Measurements from ENCODE around the gene GABRB3.

The GABRB3 gene

GRCh38 chr15:26686547-26687187 lies 86.2 kb downstream of the GABRB3 start:
- Histone ChIP-seq H3K27me3 (ENCODE audit: insufficient read depth, low read depth, severe bottlenecking) (no peaks in the 10 kb centered on the region), H3K27ac (no peak overlapping the region), H3K36me3 (peaks cover 5% of the 10 kb centered on the region; the same call in 1 of the 2 replicates), H3K4me3 (ENCODE audit: low read depth, low read length) (no peak overlapping the region), H3K9me3 (ENCODE audit: severe bottlenecking) (no peaks in the 10 kb centered on the region)
- TF ChIP-seq, protein P1, sequence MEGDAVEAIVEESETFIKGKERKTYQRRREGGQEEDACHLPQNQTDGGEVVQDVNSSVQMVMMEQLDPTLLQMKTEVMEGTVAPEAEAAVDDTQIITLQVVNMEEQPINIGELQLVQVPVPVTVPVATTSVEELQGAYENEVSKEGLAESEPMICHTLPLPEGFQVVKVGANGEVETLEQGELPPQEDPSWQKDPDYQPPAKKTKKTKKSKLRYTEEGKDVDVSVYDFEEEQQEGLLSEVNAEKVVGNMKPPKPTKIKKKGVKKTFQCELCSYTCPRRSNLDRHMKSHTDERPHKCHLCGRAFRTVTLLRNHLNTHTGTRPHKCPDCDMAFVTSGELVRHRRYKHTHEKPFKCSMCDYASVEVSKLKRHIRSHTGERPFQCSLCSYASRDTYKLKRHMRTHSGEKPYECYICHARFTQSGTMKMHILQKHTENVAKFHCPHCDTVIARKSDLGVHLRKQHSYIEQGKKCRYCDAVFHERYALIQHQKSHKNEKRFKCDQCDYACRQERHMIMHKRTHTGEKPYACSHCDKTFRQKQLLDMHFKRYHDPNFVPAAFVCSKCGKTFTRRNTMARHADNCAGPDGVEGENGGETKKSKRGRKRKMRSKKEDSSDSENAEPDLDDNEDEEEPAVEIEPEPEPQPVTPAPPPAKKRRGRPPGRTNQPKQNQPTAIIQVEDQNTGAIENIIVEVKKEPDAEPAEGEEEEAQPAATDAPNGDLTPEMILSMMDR (IDR thresholded peaks at IDR 0.05; ENCODE audit: low read depth, low read length) = no peak
- DNase-seq = no peak

DNA sequence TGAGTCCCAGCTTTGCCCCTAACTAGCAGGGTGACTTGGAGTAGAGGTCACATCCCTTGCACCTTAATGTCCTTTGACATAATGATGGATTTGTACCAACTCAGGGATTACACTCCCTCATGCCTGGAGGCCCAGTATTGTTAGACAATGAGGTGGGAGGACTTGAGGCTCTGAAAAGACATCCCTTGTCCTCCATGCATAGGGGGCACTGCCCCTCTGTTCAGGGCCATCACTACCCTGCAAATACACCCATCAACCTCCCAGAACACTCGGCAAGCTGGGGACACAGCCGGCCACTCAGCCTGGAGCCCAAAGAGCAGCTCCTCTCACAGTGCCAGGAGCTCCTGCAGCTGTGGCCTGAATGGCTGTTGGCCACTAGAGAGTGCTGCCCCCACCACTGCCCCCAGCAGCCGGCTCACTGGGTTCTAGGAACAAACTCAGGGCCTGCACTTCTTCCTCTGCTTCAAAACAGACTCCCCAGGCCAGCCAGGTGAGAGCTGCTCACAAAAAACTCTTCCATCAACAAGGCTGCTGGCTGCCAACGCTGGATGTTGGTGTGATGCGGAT lies 90.2 kb downstream of the GABRB3 start:
- no peaks in the 10 kb centered on the region for H3K27me3 ChIP-seq (ENCODE audit: insufficient read depth, low read depth, severe bottlenecking)
- TF ChIP-seq, protein P1 (IDR thresholded peaks at IDR 0.05; ENCODE audit: low read depth, low read length) = peak; percentile 33; the same call in 1 of the 2 replicates
- no peak overlapping the region for H3K27ac ChIP-seq
- no peaks in the 10 kb centered on the region for H3K9me3 ChIP-seq (ENCODE audit: severe bottlenecking)
- no peak for DNase-seq
- no peak overlapping the region for H3K4me3 ChIP-seq (ENCODE audit: low read depth, low read length)
- H3K36me3 ChIP-seq = peaks cover 5% of the 10 kb centered on the region; the same call in 1 of the 2 replicates

- TF ChIP-seq, protein P1 (IDR thresholded peaks at IDR 0.05; ENCODE audit: low read depth, low read length) = no peak
- no peak for DNase-seq
- H3K36me3 ChIP-seq = peaks cover 5% of the 10 kb centered on the region; the same call in 1 of the 2 replicates
- H3K27ac ChIP-seq = no peak overlapping the region
- H3K4me3 ChIP-seq (ENCODE audit: low read depth, low read length) = no peak overlapping the region
- no peaks in the 10 kb centered on the region for H3K27me3 ChIP-seq (ENCODE audit: insufficient read depth, low read depth, severe bottlenecking)
- H3K9me3 ChIP-seq (ENCODE audit: severe bottlenecking) = no peaks in the 10 kb centered on the region
Measured at GRCh38 chr15:26679927-26680326, 92.9 kb downstream of the GABRB3 start.

GRCh38 chr15:26676115-26676514 lies 96.8 kb downstream of the GABRB3 start:
- no peak overlapping the region for H3K4me3 ChIP-seq (ENCODE audit: low read depth, low read length)

DNA sequence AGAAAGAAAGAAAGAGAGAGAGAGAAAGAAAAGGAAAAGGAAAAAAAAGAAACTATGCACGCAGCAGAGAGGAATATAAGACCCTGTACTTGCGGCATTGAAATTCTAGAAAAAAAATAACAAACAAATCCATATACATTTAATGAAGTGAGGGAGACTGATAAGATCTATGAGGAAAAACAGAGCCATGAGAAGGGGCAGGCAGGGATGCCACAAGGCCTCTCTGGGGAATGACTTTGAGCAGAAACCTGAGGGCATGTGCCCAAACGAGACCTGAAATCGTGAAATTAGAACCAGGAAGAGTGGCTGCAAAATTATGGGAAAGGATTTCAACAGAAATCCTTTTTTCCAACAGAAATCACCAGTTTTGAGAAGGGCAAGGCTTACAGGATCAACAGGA lies 98.4 kb downstream of the GABRB3 start:
- no peak overlapping the region for H3K27ac ChIP-seq
- H3K9me3 ChIP-seq (ENCODE audit: severe bottlenecking) = no peaks in the 10 kb centered on the region
- H3K36me3 ChIP-seq = no peaks in the 10 kb centered on the region
- no peak for DNase-seq
- TF ChIP-seq, protein P1 (IDR thresholded peaks at IDR 0.05; ENCODE audit: low read depth, low read length) = no peak
- no peaks in the 10 kb centered on the region for H3K27me3 ChIP-seq (ENCODE audit: insufficient read depth, low read depth, severe bottlenecking)
- no peak overlapping the region for H3K4me3 ChIP-seq (ENCODE audit: low read depth, low read length)

More at GRCh38 chr15:26676115-26676514, 96.8 kb downstream of the GABRB3 start:
- no peak overlapping the region for H3K27ac ChIP-seq
- H3K36me3 ChIP-seq = no peaks in the 10 kb centered on the region
- no peaks in the 10 kb centered on the region for H3K27me3 ChIP-seq (ENCODE audit: insufficient read depth, low read depth, severe bottlenecking)
- TF ChIP-seq, protein P1 (IDR thresholded peaks at IDR 0.05; ENCODE audit: low read depth, low read length) = no peak
- H3K9me3 ChIP-seq (ENCODE audit: severe bottlenecking) = no peaks in the 10 kb centered on the region
- DNase-seq = no peak

Data from WERI-Rb-1 (cell line).